Keratinocyte (primary cell): ENCODE data around the gene CIDEB. TPM values are rescaled to one million over a fixed set of nuclear protein-coding genes. Genes with fewer than 3 reads are reported as not detected.

Experiments used
- DNase-seq: peaks from one replicate; pipeline ENCODE4 v3.0.0-alpha.2; 2011; ENCODE audit warnings: low read depth, missing footprints, low spot score
- FAIRE-seq: peaks from 2 replicates; lab custom pipeline; 2011; peaks lifted over from hg19 to GRCh38; lab: Jason Lieb, UNC
- H2AFZ ChIP-seq: 2 replicates; pipeline ENCODE4 v1.6.0; 2012; ENCODE audit warnings: low read length, control low read depth, inconsistent platforms; ENCODE audit not compliant: control insufficient read depth
- H3K27ac ChIP-seq: 2 replicates; pipeline ENCODE4 v1.5.1; 2011; ENCODE audit warnings: low read length; ENCODE audit not compliant: control insufficient read depth, insufficient read depth
- H3K27me3 ChIP-seq: 3 replicates; pipeline ENCODE4 v1.6.0; 2011; ENCODE audit warnings: low read length; ENCODE audit not compliant: control insufficient read depth, insufficient read depth; ENCODE audit errors: extremely low read depth
- H3K36me3 ChIP-seq, 2 experiments: 2 replicates in 1 of 2; 3 replicates in 1 of 2; pipeline ENCODE4 v1.5.1; 2011; ENCODE audit warnings: low read length in 2 of 2, mild to moderate bottlenecking in 1 of 2; ENCODE audit not compliant: control insufficient read depth in 2 of 2, insufficient read depth in 2 of 2; ENCODE audit errors: extremely low read depth in 1 of 2
- H3K4me1 ChIP-seq: 3 replicates; pipeline ENCODE4 v1.5.1; 2011; ENCODE audit warnings: low read length; ENCODE audit not compliant: control insufficient read depth, insufficient read depth; ENCODE audit errors: extremely low read depth
- H3K4me2 ChIP-seq: 3 replicates; pipeline ENCODE4 v1.6.0; 2011; ENCODE audit warnings: low read depth, low read length; ENCODE audit not compliant: control insufficient read depth, insufficient read depth; ENCODE audit errors: extremely low read depth
- H3K4me3 ChIP-seq, 3 experiments: fragments of 200-600 bp in 1 of 3; sonication (generic) in 1 of 3; 2 replicates in 2 of 3; 3 replicates in 1 of 3; pipeline ENCODE4 v1.5.1; 2011 to 2016; ENCODE audit warnings: low read length in 3 of 3, mild to moderate bottlenecking in 3 of 3, control low read depth in 2 of 3, inconsistent platforms in 1 of 3, low read depth in 1 of 3, mixed read lengths in 1 of 3, mixed run types in 1 of 3, moderate library complexity in 1 of 3; ENCODE audit not compliant: control insufficient read depth in 2 of 3, insufficient read depth in 2 of 3; ENCODE audit errors: extremely low read depth in 1 of 3
- H3K79me2 ChIP-seq: 2 replicates; pipeline ENCODE4 v1.6.0; 2012; ENCODE audit warnings: low read length; ENCODE audit not compliant: control insufficient read depth, insufficient read depth
- H3K9ac ChIP-seq: 3 replicates; pipeline ENCODE4 v1.6.0; 2011; ENCODE audit warnings: low read length; ENCODE audit not compliant: control insufficient read depth, insufficient read depth; ENCODE audit errors: extremely low read depth
- H3K9me1 ChIP-seq: 3 replicates; pipeline ENCODE4 v1.6.0; 2011; ENCODE audit warnings: low read length; ENCODE audit not compliant: control insufficient read depth, insufficient read depth; ENCODE audit errors: extremely low read depth
- H3K9me3 ChIP-seq: 2 replicates; pipeline ENCODE4 v1.5.1; 2012; ENCODE audit warnings: low read depth, low read length; ENCODE audit not compliant: control insufficient read depth
- H4K20me1 ChIP-seq: 3 replicates; pipeline ENCODE4 v1.6.0; 2011; ENCODE audit warnings: low read length; ENCODE audit not compliant: control insufficient read depth, insufficient read depth; ENCODE audit errors: extremely low read depth
- EZH2 ChIP-seq: IDR thresholded peaks from one replicate; pipeline ENCODE4 v1.6.1; 2012; ENCODE audit warnings: inconsistent platforms, mild to moderate bottlenecking, low read length, moderate library complexity
- dilution Hi-C: fragments of 300-500 bp; cut with MboI; formaldehyde crosslinking; loops from one replicate; pipeline ENCODE4 v1.7.0; 2020; ENCODE audit warnings: low sequenced_read_pairs; ENCODE audit not compliant: extremely low pct_ligation_motif_present
- polyA plus RNA-seq, 5 experiments: library from polyadenylated mRNA; depleted of rRNA in 3 of 5; stranded (reverse) in 3 of 5; stranded (forward) in 1 of 5; unstranded in 1 of 5; fragments of >200 nt; gene quantifications; 1 replicate in 1 of 5; 2 replicates in 3 of 5; 3 replicates in 1 of 5; pipeline versions ENCODE4 v1.2.1 to v1.2.3, GENCODE V29; 2011 to 2012; ENCODE audit warnings: missing spikeins in 2 of 5, low read depth in 1 of 5, low replicate concordance in 1 of 5
- small RNA-seq, 3 experiments: library from RNA; depleted of rRNA; stranded (forward); fragments of <200 nt; gene quantifications; one replicate each; pipeline ENCODE3, GENCODE V24; 2012; ENCODE audit warnings: low read depth in 3 of 3, low replicate concordance in 1 of 3; ENCODE audit not compliant: insufficient read length in 3 of 3
- TF ChIP-seq, protein P1 (sequence below), 3 experiments: IDR thresholded peaks in 1 of 3; conservative IDR thresholded peaks in 1 of 3; optimal IDR thresholded peaks in 1 of 3; 2 replicates in 2 of 3; 3 replicates in 1 of 3; pipeline versions ENCODE3 to v1.5.1; 2011; ENCODE audit warnings: low read length in 3 of 3, mild to moderate bottlenecking in 3 of 3, moderate library complexity in 2 of 3, control low read depth in 1 of 3, inconsistent platforms in 1 of 3; ENCODE audit not compliant: insufficient read depth in 2 of 3; ENCODE audit errors: extremely low read depth in 1 of 3

CIDEB gene
- polyA plus RNA-seq, 1 donor (not counting 4 experiments of a cell fraction or from before 2014, with no cell fraction given), result 3.7 TPM

- H3K4me3 ChIP-seq, result no peak overlapping the region
- no peak overlapping the region for H3K27ac ChIP-seq
- no peaks in the 10 kb centered on the region for H4K20me1 ChIP-seq
- no peak overlapping the region for H3K9ac ChIP-seq
- FAIRE-seq, result no peak
- no peaks in the 10 kb centered on the region for H3K9me1 ChIP-seq
- no peaks in the 10 kb centered on the region for H3K79me2 ChIP-seq
- no peak overlapping the region for H2AFZ ChIP-seq
- H3K27me3 ChIP-seq, result no peaks in the 10 kb centered on the region
- no peak for DNase-seq
- peaks cover 13% of the 10 kb centered on the region for H3K4me1 ChIP-seq
- H3K9me3 ChIP-seq, result no peaks in the 10 kb centered on the region
- no peak for TF ChIP-seq EZH2
- TF ChIP-seq, protein P1, sequence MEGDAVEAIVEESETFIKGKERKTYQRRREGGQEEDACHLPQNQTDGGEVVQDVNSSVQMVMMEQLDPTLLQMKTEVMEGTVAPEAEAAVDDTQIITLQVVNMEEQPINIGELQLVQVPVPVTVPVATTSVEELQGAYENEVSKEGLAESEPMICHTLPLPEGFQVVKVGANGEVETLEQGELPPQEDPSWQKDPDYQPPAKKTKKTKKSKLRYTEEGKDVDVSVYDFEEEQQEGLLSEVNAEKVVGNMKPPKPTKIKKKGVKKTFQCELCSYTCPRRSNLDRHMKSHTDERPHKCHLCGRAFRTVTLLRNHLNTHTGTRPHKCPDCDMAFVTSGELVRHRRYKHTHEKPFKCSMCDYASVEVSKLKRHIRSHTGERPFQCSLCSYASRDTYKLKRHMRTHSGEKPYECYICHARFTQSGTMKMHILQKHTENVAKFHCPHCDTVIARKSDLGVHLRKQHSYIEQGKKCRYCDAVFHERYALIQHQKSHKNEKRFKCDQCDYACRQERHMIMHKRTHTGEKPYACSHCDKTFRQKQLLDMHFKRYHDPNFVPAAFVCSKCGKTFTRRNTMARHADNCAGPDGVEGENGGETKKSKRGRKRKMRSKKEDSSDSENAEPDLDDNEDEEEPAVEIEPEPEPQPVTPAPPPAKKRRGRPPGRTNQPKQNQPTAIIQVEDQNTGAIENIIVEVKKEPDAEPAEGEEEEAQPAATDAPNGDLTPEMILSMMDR (optimal IDR thresholded peaks at IDR 0.05 in 1 of 3, IDR thresholded peaks at IDR 0.05 in 1 of 3, conservative IDR thresholded peaks at IDR 0.05 in 1 of 3; ENCODE audit: extremely low read depth in 1 of 3, insufficient read depth in 2 of 3, low read length in 3 of 3), result no peak
- H3K36me3 ChIP-seq, result peaks cover 18 to 25% of the 10 kb centered on the region in 2 experiments
- H3K4me2 ChIP-seq, result no peak overlapping the region
- dilution Hi-C loops, result no loop called here
These were observed 52.3 kb downstream of the CIDEB start for GRCh38 chr14:24255438-24255837.

Small RNAs within 50 kb of the gene (small RNA-seq; reads per million reads assigned to genes)
- 0 reads per million in 3 experiments for gene RF00026

Other genes with a start within 250 kb of the CIDEB start
- not detected in 3 replicates for gene CPNE6, start 236.4 kb downstream of the CIDEB start, polyA plus RNA-seq
- 16.6 to 22.9 TPM (median 19.1 TPM) in 3 replicates for gene PCK2, start 213.7 kb downstream of the CIDEB start, polyA plus RNA-seq
- 23.5 to 34.4 TPM (median 25.9 TPM) in 3 replicates for gene DCAF11, start 193.2 kb downstream of the CIDEB start, polyA plus RNA-seq
- 0.29 to 0.72 TPM (median 0.39 TPM) in 3 replicates for gene NRL, start 193.0 kb downstream of the CIDEB start, polyA plus RNA-seq
- 0.13 TPM in 1 of 3 replicates, not detected in the others for gene FITM1, start 177.3 kb downstream of the CIDEB start, polyA plus RNA-seq
- 46.7 to 176 TPM (median 75.1 TPM) in 3 replicates for gene PSME1, start 171.8 kb downstream of the CIDEB start, polyA plus RNA-seq
- gene EMC9, start 166.4 kb downstream of the CIDEB start, polyA plus RNA-seq, result 9.5 to 14.2 TPM (median 11.0 TPM) in 3 replicates
- 156 to 161 TPM (median 158 TPM) in 3 replicates for gene PSME2, start 161.4 kb downstream of the CIDEB start, polyA plus RNA-seq
- gene RNF31, start 160.5 kb downstream of the CIDEB start, polyA plus RNA-seq, result 17.4 to 23.0 TPM (median 19.8 TPM) in 3 replicates
- 117 to 126 TPM (median 117 TPM) in 3 replicates for gene IRF9, start 146.7 kb downstream of the CIDEB start, polyA plus RNA-seq
- 6.0 to 9.2 TPM (median 6.3 TPM) in 3 replicates for gene REC8, start 135.9 kb downstream of the CIDEB start, polyA plus RNA-seq
- 10.0 to 32.3 TPM (median 18.6 TPM) in 3 replicates for gene IPO4, start 119.2 kb downstream of the CIDEB start, polyA plus RNA-seq
- gene TM9SF1, start 112.5 kb downstream of the CIDEB start, polyA plus RNA-seq, result 19.2 to 56.6 TPM (median 38.2 TPM) in 3 replicates
- 0.09 TPM in 1 of 3 replicates, not detected in the others for gene TSSK4, start 102.3 kb downstream of the CIDEB start, polyA plus RNA-seq
- 48.0 to 86.6 TPM (median 54.5 TPM) in 3 replicates for gene CHMP4A, start 94.5 kb downstream of the CIDEB start, polyA plus RNA-seq
- gene MDP1, start 91.9 kb downstream of the CIDEB start, polyA plus RNA-seq, result 7.0 to 7.5 TPM (median 7.3 TPM) in 3 replicates
- 458 to 509 TPM (median 499 TPM) in 3 replicates for gene NEDD8, start 75.6 kb downstream of the CIDEB start, polyA plus RNA-seq
- gene GMPR2, start 75.0 kb downstream of the CIDEB start, polyA plus RNA-seq, result 84.1 to 90.0 TPM (median 84.6 TPM) in 3 replicates
- 43.5 to 107 TPM (median 54.3 TPM) in 3 replicates for gene TINF2, start 65.4 kb downstream of the CIDEB start, polyA plus RNA-seq
- 13.5 to 77.5 TPM (median 16.1 TPM) in 3 replicates for gene TGM1, start 44.8 kb downstream of the CIDEB start, polyA plus RNA-seq
- gene RABGGTA, start 36.4 kb downstream of the CIDEB start, polyA plus RNA-seq, result 29.0 to 47.2 TPM (median 40.9 TPM) in 3 replicates
- gene DHRS1, start 8.2 kb downstream of the CIDEB start, polyA plus RNA-seq, result 65.1 to 130 TPM (median 75.0 TPM) in 3 replicates
- gene NOP9, start 8.1 kb downstream of the CIDEB start, polyA plus RNA-seq, result 16.5 to 25.3 TPM (median 19.9 TPM) in 3 replicates
- 5.4 to 13.4 TPM (median 7.9 TPM) in 3 replicates for gene LTB4R2, start 2.2 kb upstream of the CIDEB start, polyA plus RNA-seq
- gene LTB4R, start 3.5 kb upstream of the CIDEB start, polyA plus RNA-seq, result 8.6 to 20.4 TPM (median 14.6 TPM) in 3 replicates
- gene ADCY4, start 27.1 kb upstream of the CIDEB start, polyA plus RNA-seq, result 0.21 to 0.44 TPM (median 0.23 TPM) in 3 replicates
- 7.3 to 10.7 TPM (median 8.0 TPM) in 3 replicates for gene RIPK3, start 32.0 kb upstream of the CIDEB start, polyA plus RNA-seq
- 0.69 to 2.2 TPM (median 0.92 TPM) in 3 replicates for gene NFATC4, start 60.2 kb upstream of the CIDEB start, polyA plus RNA-seq
- 4.9 to 9.0 TPM (median 6.5 TPM) in 3 replicates for gene NYNRIN, start 91.0 kb upstream of the CIDEB start, polyA plus RNA-seq
- gene CBLN3, start 121.7 kb upstream of the CIDEB start, polyA plus RNA-seq, result 1.1 to 1.8 TPM (median 1.6 TPM) in 3 replicates
- 20.4 to 26.0 TPM (median 25.6 TPM) in 3 replicates for gene KHNYN, start 122.0 kb upstream of the CIDEB start, polyA plus RNA-seq
- gene SDR39U1, start 134.8 kb upstream of the CIDEB start, polyA plus RNA-seq, result 25.3 to 31.1 TPM (median 27.4 TPM) in 3 replicates
- gene CMA1, start 200.3 kb upstream of the CIDEB start, polyA plus RNA-seq, result not detected in 3 replicates